Measurements from ENCODE around the gene ZNF276. TPM values are rescaled to one million over a fixed set of nuclear protein-coding genes. Genes with fewer than 3 reads are reported as not detected.

Gene ZNF276
- total and polyA plus RNA-seq, 2 of the 8 experiments (the other 6 are each of a cell fraction or from before 2014, with no cell fraction given) = 6.4 to 9.3 TPM

DNA sequence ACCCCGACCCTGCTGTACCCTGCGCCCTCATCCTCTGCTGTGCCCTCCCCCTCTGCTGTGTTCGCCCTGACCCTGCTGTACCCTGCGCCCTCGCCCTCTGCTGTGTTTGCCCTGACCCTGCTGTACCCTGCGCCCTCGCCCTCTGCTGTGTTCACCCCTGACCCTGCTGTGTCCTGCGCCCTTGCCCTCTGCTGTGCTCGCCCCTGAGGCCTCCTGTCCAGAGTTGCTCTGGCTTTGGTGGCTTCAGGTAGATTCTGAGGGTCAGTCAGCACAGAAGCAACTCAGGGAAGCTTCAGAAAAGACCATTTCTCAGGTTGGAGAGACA is 11.5 kb downstream of the ZNF276 start:
- Histone ChIP-seq H3K14ac (ENCODE audit: insufficient read length) (no peak overlapping the region), H3K4ac (replicated peaks; ENCODE audit: insufficient read length, low read depth, low read length) (no peak overlapping the region), H3K18ac (ENCODE audit: extremely low read depth, low read length) (no peak overlapping the region), H3K79me1 (ENCODE audit: low read depth, low read length) (no peaks in the 10 kb centered on the region), H3K4me3 (ENCODE audit: extremely low read depth in 1 of 4, insufficient read depth in 2 of 4, low read depth in 3 of 4, low read length in 4 of 4) (no peak overlapping the region), H4K8ac (ENCODE audit: extremely low read depth, insufficient read depth, low read length) (no peak overlapping the region), H3K36me3 (ENCODE audit: control insufficient read depth in 2 of 4, insufficient read depth in 4 of 4, low read length in 3 of 4) (peaks cover 5 to 20% (median 13%) of the 10 kb centered on the region in 4 experiments; a peak in 7 of 8 replicates), H3K23ac (ENCODE audit: insufficient read length) (no peak overlapping the region), H2BK12ac (ENCODE audit: low read depth, low read length) (no peak overlapping the region), H2BK120ac (replicated peaks; ENCODE audit: low read depth, low read length) (no peak overlapping the region), H3K27me3 (replicated peaks in 1 of 4; ENCODE audit: control insufficient read depth in 3 of 4, extremely low read depth in 1 of 4, insufficient read depth in 3 of 4, low read length in 3 of 4) (no peaks in the 10 kb centered on the region), H2BK20ac (ENCODE audit: low read length) (no peak overlapping the region), H3K79me2 (ENCODE audit: control insufficient read depth in 1 of 2, insufficient read depth in 2 of 2, low read length in 2 of 2) (no peaks in the 10 kb centered on the region), H2BK5ac (ENCODE audit: low read depth, low read length) (no peak overlapping the region; the same call in 1 of the 2 replicates), H3K23me2 (ENCODE audit: low read depth, low read length) (no peaks in the 10 kb centered on the region), H3K27ac (ENCODE audit: low read depth, low read length) (no peak overlapping the region), H4K20me1 (replicated peaks in 1 of 2; ENCODE audit: control insufficient read depth in 1 of 2, insufficient read depth in 2 of 2, low read length in 2 of 2) (peaks cover under 1 to 8% of the 10 kb centered on the region in 2 experiments), H2AK5ac (ENCODE audit: low read depth, low read length) (no peak overlapping the region), H2BK15ac (ENCODE audit: low read length) (no peak overlapping the region), H3K4me2 (ENCODE audit: insufficient read depth in 1 of 2, low read depth in 2 of 2, low read length in 2 of 2) (no peak overlapping the region), H3K56ac (replicated peaks; ENCODE audit: insufficient read length, low read depth, low read length) (no peak overlapping the region), H3K9me3 (ENCODE audit: insufficient read depth in 2 of 2, low read depth in 1 of 2, low read length in 1 of 2) (no peaks in the 10 kb centered on the region), H4K5ac (ENCODE audit: insufficient read length, low read depth, low read length) (no peak overlapping the region), H4K91ac (replicated peaks; ENCODE audit: insufficient read length, low read length) (no peak overlapping the region), H3K4me1 (replicated peaks in 1 of 4; ENCODE audit: control insufficient read depth in 3 of 4, insufficient read depth in 4 of 4, low read length in 3 of 4) (peaks cover 0 to 6% (median 1%) of the 10 kb centered on the region in 4 experiments; a peak in 4 of 7 replicates), H2AFZ (ENCODE audit: low read length) (no peak overlapping the region), H3K9ac (replicated peaks in 1 of 4; ENCODE audit: extremely low read depth in 1 of 4, low read depth in 3 of 4, low read length in 3 of 4) (no peak overlapping the region)
- ChIA-PET CTCF (ENCODE audit: partially characterized antibody) (interaction anchor here (1.0 to 1.1 kb wide), 5 partner anchors 8 to 29 kb away, joined by 3 to 5 read pairs (median 3); no protein-coding TSS in a partner anchor), POLR2A (ENCODE audit: partially characterized antibody) (interaction anchor here (1.1 to 16.1 kb wide), 7 partner anchors 9 to 26 kb away, joined by 3 to 193 read pairs (median 4); partner anchors contain the start of gene VPS9D1)
- DNase-seq (ENCODE audit: low read depth in 1 of 2, low spot score in 2 of 2) (no peak), FAIRE-seq (no peak)
- WGBS, 2 experiments (ENCODE audit: extremely low coverage in 1 of 2, insufficient coverage in 1 of 2, insufficient read length in 1 of 2, insufficient replicate concordance in 2 of 2, low coverage in 1 of 2, low lambda C conversion rate in 2 of 2, missing lambda C conversion rate in 1 of 2) = 70% methylated on average over 5 of the region's 9 CpGs; no CpG with 5 or more reads in 1 of the 2 experiments
- TF ChIP-seq POLR2AphosphoS5 (IDR thresholded peaks at IDR 0.05; ENCODE audit: low read depth, low read length) (no peak), CREB1 (IDR thresholded peaks at IDR 0.05) (no peak), EZH2 (IDR thresholded peaks at IDR 0.05; ENCODE audit: low read depth, low read length, severe bottlenecking) (no peak), TAF7 (optimal IDR thresholded peaks at IDR 0.05; ENCODE audit: borderline replicate concordance, low read depth, low read length) (no peak), RBBP5 (IDR thresholded peaks at IDR 0.05; ENCODE audit: borderline replicate concordance, low read depth, low read length) (no peak), RNF2 (IDR thresholded peaks at IDR 0.05; ENCODE audit: borderline replicate concordance, low read depth, low read length, missing control alignments, poor library complexity, severe bottlenecking) (no peak), CBX8 (IDR thresholded peaks at IDR 0.05; ENCODE audit: borderline replicate concordance, low read depth, low read length) (no peak), CHD2 (IDR thresholded peaks at IDR 0.05; ENCODE audit: low read length) (no peak), BRCA1 (IDR thresholded peaks at IDR 0.05; ENCODE audit: low read depth, low read length) (no peak), BCL11A (IDR thresholded peaks at IDR 0.05; ENCODE audit: low read depth in 2 of 2, low read length in 2 of 2) (no peak), SUZ12 (IDR thresholded peaks at IDR 0.05; ENCODE audit: low read length) (no peak), EGR1 (IDR thresholded peaks at IDR 0.05; ENCODE audit: borderline replicate concordance, low read depth, low read length) (no peak), SAP30 (IDR thresholded peaks at IDR 0.05; ENCODE audit: insufficient read depth, insufficient replicate concordance, low read length) (no peak)
- TF ChIP-seq, protein P1, sequence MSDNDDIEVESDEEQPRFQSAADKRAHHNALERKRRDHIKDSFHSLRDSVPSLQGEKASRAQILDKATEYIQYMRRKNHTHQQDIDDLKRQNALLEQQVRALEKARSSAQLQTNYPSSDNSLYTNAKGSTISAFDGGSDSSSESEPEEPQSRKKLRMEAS (IDR thresholded peaks at IDR 0.05) = no peak

Data from H1 (cell line).